H9 (cell line): Measurements from ENCODE around the gene ZNF180. TPM values are rescaled to one million over a fixed set of nuclear protein-coding genes. Genes with fewer than 3 reads are reported as not detected.

Source experiments
- DNase-seq: peaks from one replicate; pipeline ENCODE4 v3.0.0-alpha.2; 2017
- H2AFZ ChIP-seq: one replicate; pipeline ENCODE4 v1.6.1; 2013; ENCODE audit warnings: mild to moderate bottlenecking, low read length, control low read depth, moderate library complexity
- H2AK5ac ChIP-seq: 2 replicates; pipeline ENCODE4 v1.6.1; 2013; ENCODE audit warnings: low read length, control low read depth, mixed read lengths; ENCODE audit not compliant: insufficient read length
- H2BK120ac ChIP-seq: one replicate; pipeline ENCODE4 v1.6.1; 2013; ENCODE audit warnings: low read depth, mild to moderate bottlenecking, low read length, control low read depth, inconsistent platforms; ENCODE audit not compliant: poor library complexity, severe bottlenecking
- H2BK12ac ChIP-seq: 2 replicates; pipeline ENCODE4 v1.6.1; 2013; ENCODE audit warnings: low read length, control low read depth, mixed read lengths, low read depth; ENCODE audit not compliant: insufficient read length
- H2BK15ac ChIP-seq: 2 replicates; pipeline ENCODE4 v1.6.1; 2013; ENCODE audit warnings: low read depth, low read length, control low read depth
- H2BK20ac ChIP-seq: one replicate; pipeline ENCODE4 v1.6.1; 2013; ENCODE audit warnings: low read depth, mild to moderate bottlenecking, low read length, control low read depth, inconsistent platforms; ENCODE audit not compliant: poor library complexity, severe bottlenecking
- H2BK5ac ChIP-seq: 2 replicates; pipeline ENCODE4 v1.6.1; 2013; ENCODE audit warnings: low read length, control low read depth, mixed read lengths; ENCODE audit not compliant: insufficient read length
- H3K14ac ChIP-seq: 2 replicates; pipeline ENCODE4 v1.6.1; 2013; ENCODE audit warnings: low read length, control low read depth; ENCODE audit not compliant: insufficient read depth
- H3K18ac ChIP-seq: 2 replicates; pipeline ENCODE4 v1.6.1; 2013; ENCODE audit warnings: low read depth, mild to moderate bottlenecking, mixed read lengths, low read length, control low read depth; ENCODE audit not compliant: insufficient read length
- H3K23ac ChIP-seq: 2 replicates; pipeline ENCODE4 v1.6.1; 2013; ENCODE audit warnings: low read length, control low read depth, mixed read lengths, low read depth; ENCODE audit not compliant: insufficient read length
- H3K23me2 ChIP-seq: 2 replicates; pipeline ENCODE4 v1.6.1; 2013; ENCODE audit warnings: low read depth, mild to moderate bottlenecking, mixed read lengths, low read length, control low read depth; ENCODE audit not compliant: insufficient read length, poor library complexity, severe bottlenecking
- H3K27ac ChIP-seq: 2 replicates; pipeline ENCODE4 v1.5.1; 2013; ENCODE audit warnings: low read length, control low read depth, mixed read lengths, low read depth; ENCODE audit not compliant: insufficient read length
- H3K27me3 ChIP-seq: 2 replicates; pipeline ENCODE4 v1.6.1; 2013; ENCODE audit warnings: low read length, control low read depth, inconsistent platforms; ENCODE audit not compliant: insufficient read depth
- H3K4ac ChIP-seq: 2 replicates; pipeline ENCODE4 v1.6.1; 2013; ENCODE audit warnings: low read depth, mild to moderate bottlenecking, control low read depth, inconsistent platforms, low read length, moderate library complexity
- H3K4me1 ChIP-seq: 2 replicates; pipeline ENCODE4 v1.6.1; 2013; ENCODE audit warnings: low read length, control low read depth, inconsistent platforms; ENCODE audit not compliant: insufficient read depth
- H3K4me2 ChIP-seq: 2 replicates; pipeline ENCODE4 v1.6.1; 2013; ENCODE audit warnings: low read length, control low read depth, mixed read lengths; ENCODE audit not compliant: insufficient read length, insufficient read depth
- H3K56ac ChIP-seq: 2 replicates; pipeline ENCODE4 v1.6.1; 2013; ENCODE audit warnings: low read depth, mild to moderate bottlenecking, mixed read lengths, low read length, control low read depth; ENCODE audit not compliant: insufficient read length
- H3K79me1 ChIP-seq: 2 replicates; pipeline ENCODE4 v1.6.1; 2013; ENCODE audit warnings: low read depth, mild to moderate bottlenecking, moderate library complexity, low read length, control low read depth, inconsistent platforms; ENCODE audit not compliant: insufficient read depth, poor library complexity, severe bottlenecking
- H3K79me2 ChIP-seq: 2 replicates; pipeline ENCODE4 v1.6.1; 2013; ENCODE audit warnings: low read length, control low read depth, inconsistent platforms; ENCODE audit not compliant: insufficient read depth
- H3K9ac ChIP-seq: 2 replicates; pipeline ENCODE4 v1.6.1; 2013; ENCODE audit warnings: low read length, control low read depth, mixed read lengths; ENCODE audit not compliant: insufficient read length; ENCODE audit errors: extremely low read depth
- H3K9me3 ChIP-seq: one replicate; pipeline ENCODE4 v1.6.1; 2013; ENCODE audit warnings: low read depth, low read length, inconsistent platforms; ENCODE audit not compliant: control insufficient read depth
- H3T11ph ChIP-seq: one replicate; pipeline ENCODE4 v1.6.1; 2013; ENCODE audit warnings: mild to moderate bottlenecking, low read length, control low read depth, inconsistent platforms
- H4K20me1 ChIP-seq: one replicate; pipeline ENCODE4 v1.6.1; 2013; ENCODE audit not compliant: control insufficient read depth, insufficient read length, insufficient read depth
- H4K5ac ChIP-seq: 2 replicates; pipeline ENCODE4 v1.6.1; 2013; ENCODE audit warnings: low read depth, mild to moderate bottlenecking, mixed read lengths, low read length, control low read depth; ENCODE audit not compliant: insufficient read length
- H4K8ac ChIP-seq: replicated peaks from 2 replicates; pipeline ENCODE4 v1.6.1; 2013; ENCODE audit warnings: low read length, control low read depth, mixed read lengths, low read depth; ENCODE audit not compliant: insufficient read length
- H4K91ac ChIP-seq: 2 replicates; pipeline ENCODE4 v1.6.1; 2013; ENCODE audit warnings: low read depth, mild to moderate bottlenecking, moderate library complexity, mixed read lengths, low read length, control low read depth; ENCODE audit not compliant: insufficient read length
- H3K27ac Mint-ChIP-seq, 3 experiments: 2 replicates in 2 of 3; 3 replicates in 1 of 3; pipeline ENCODE4 v1.8.0; 2020 to 2021; ENCODE audit warnings: mixed read lengths in 3 of 3, mild to moderate bottlenecking in 1 of 3, moderate library complexity in 1 of 3
- H3K27me3 Mint-ChIP-seq: 2 replicates; pipeline ENCODE4 v1.8.0; 2021; ENCODE audit warnings: low read depth, mild to moderate bottlenecking, moderate library complexity, mixed read lengths
- H3K36me3 Mint-ChIP-seq, 3 experiments: 2 replicates in 2 of 3; 3 replicates in 1 of 3; pipeline ENCODE4 v1.8.0; 2020 to 2021; ENCODE audit warnings: low read depth in 3 of 3, mixed read lengths in 3 of 3; ENCODE audit not compliant: insufficient read depth in 1 of 3
- H3K4me1 Mint-ChIP-seq, 2 experiments: 2 replicates each; pipeline ENCODE4 v1.8.0; 2020; ENCODE audit warnings: mixed read lengths in 2 of 2
- H3K4me3 Mint-ChIP-seq, 2 experiments: 2 replicates in 1 of 2; 3 replicates in 1 of 2; pipeline ENCODE4 v1.8.0; 2020 to 2021; ENCODE audit warnings: mild to moderate bottlenecking in 2 of 2, mixed read lengths in 2 of 2, moderate library complexity in 1 of 2
- H3K9me3 Mint-ChIP-seq, 2 experiments: 2 replicates in 1 of 2; 3 replicates in 1 of 2; pipeline ENCODE4 v1.8.0; 2020; ENCODE audit warnings: mild to moderate bottlenecking in 2 of 2, mixed read lengths in 2 of 2, moderate library complexity in 1 of 2
- CTCF ChIP-seq: fragments of 200-600 bp; sonication (generic); conservative IDR thresholded peaks from 3 replicates; pipeline ENCODE4 v1.8.0; 2021; ENCODE audit warnings: antibody characterized with exemption, mild to moderate bottlenecking
- WGBS: extraction: QIAGEN DNeasy Blood & Tissue Kit; methylation state at CpG from one replicate; pipeline ENCODE4 v1.1.7; 2013; ENCODE audit warnings: missing lambda C conversion rate, low lambda C conversion rate, mixed read lengths; ENCODE audit not compliant: insufficient read length; ENCODE audit errors: extremely low coverage; 5-methylcytosine and 5-hydroxymethylcytosine counted together
- total RNA-seq: library from RNA; stranded (reverse); gene quantifications from 2 replicates; pipeline ENCODE4 v1.2.1, GENCODE V29; 2021

Gene ZNF180
- total RNA-seq, 1 experiment from 2014 or later = 13.6 TPM

GRCh38 chr19:44515907-44516306 lies 15.6 kb upstream of the ZNF180 start:
- Histone ChIP-seq H3K79me2 (no peaks in the 10 kb centered on the region), H3K79me1 (no peaks in the 10 kb centered on the region), H3K23ac (no peak overlapping the region), H4K20me1 (no peaks in the 10 kb centered on the region), H4K91ac (no peak overlapping the region), H2BK15ac (no peak overlapping the region), H4K5ac (no peak overlapping the region), H3K27me3 (no peaks in the 10 kb centered on the region), H3K4ac (no peak overlapping the region), H2BK20ac (no peak overlapping the region), H3K27ac (no peak overlapping the region), H3K4me2 (no peak overlapping the region), H2AK5ac (no peak overlapping the region), H3K23me2 (no peaks in the 10 kb centered on the region), H3T11ph (no peak overlapping the region), H3K56ac (no peak overlapping the region), H2BK120ac (no peak overlapping the region), H2BK12ac (no peak overlapping the region), H3K4me1 (no peaks in the 10 kb centered on the region), H3K9ac (no peak overlapping the region), H3K14ac (no peak overlapping the region), H3K9me3 (no peaks in the 10 kb centered on the region), H4K8ac (no peak overlapping the region), H2AFZ (no peak overlapping the region), H3K18ac (no peak overlapping the region), H2BK5ac (no peak overlapping the region)
- Mint-ChIP-seq H3K4me1 (no peaks in the 10 kb centered on the region), H3K27me3 (peaks cover 23% of the 10 kb centered on the region), H3K4me3 (no peak overlapping the region), H3K9me3 (peaks cover 42 to 47% of the 10 kb centered on the region in 2 experiments), H3K36me3 (no peaks in the 10 kb centered on the region; a peak in 1 of 7 replicates), H3K27ac (no peak overlapping the region)
- WGBS = no CpG with 5 or more reads among the region's 1 CpG
- no peak for TF ChIP-seq CTCF
- no peak for DNase-seq
